Fibroblast of lung (primary cell): Measurements from ENCODE around the gene C20orf96. TPM values are rescaled to one million over a fixed set of nuclear protein-coding genes. Genes with fewer than 3 reads are reported as not detected.
A peak's percentile ranks its signal among the peaks of the same experiment; 100 is the strongest.

Source experiments
- DNase-seq, 2 donors: peaks; one replicate each; pipeline versions ENCODE4 v3.0.0 to v3.0.0-alpha.2; 2010; ENCODE audit warnings: low read depth in 2 of 2
- H2AFZ ChIP-seq: 2 replicates; pipeline ENCODE4 v1.5.1; 2012; ENCODE audit warnings: low read length, control low read depth, inconsistent platforms
- H3K27ac ChIP-seq: 2 replicates; pipeline ENCODE4 v1.5.1; 2011; ENCODE audit warnings: low read length, control low read depth; ENCODE audit not compliant: insufficient read depth
- H3K27me3 ChIP-seq: 2 replicates; pipeline ENCODE4 v1.5.1; 2011; ENCODE audit warnings: mild to moderate bottlenecking, low read length; ENCODE audit not compliant: control insufficient read depth, insufficient read depth
- H3K36me3 ChIP-seq: 2 replicates; pipeline ENCODE4 v1.5.1; 2011; ENCODE audit warnings: low read length; ENCODE audit not compliant: control insufficient read depth, insufficient read depth
- H3K4me1 ChIP-seq: 2 replicates; pipeline ENCODE4 v1.5.1; 2011; ENCODE audit warnings: low read length; ENCODE audit not compliant: control insufficient read depth, insufficient read depth; ENCODE audit errors: extremely low read depth
- H3K4me2 ChIP-seq: 2 replicates; pipeline ENCODE4 v1.5.1; 2011; ENCODE audit warnings: low read length, control low read depth; ENCODE audit not compliant: insufficient read depth; ENCODE audit errors: extremely low read depth
- H3K4me3 ChIP-seq, 4 experiments: fragments of 200-600 bp in 1 of 4; sonication (generic) in 1 of 4; replicated peaks in 1 of 4; 2 replicates each; pipeline ENCODE4 v1.5.1; 2011 to 2016; ENCODE audit warnings: low read length in 4 of 4, low read depth in 3 of 4, mild to moderate bottlenecking in 3 of 4, control low read depth in 2 of 4, inconsistent platforms in 1 of 4, mixed read lengths in 1 of 4; ENCODE audit not compliant: insufficient read depth in 1 of 4; ENCODE audit errors: control extremely low read depth in 1 of 4
- H3K79me2 ChIP-seq: 2 replicates; pipeline ENCODE4 v1.5.1; 2012; ENCODE audit warnings: mild to moderate bottlenecking, low read length, inconsistent platforms; ENCODE audit not compliant: control insufficient read depth, insufficient read depth
- H3K9ac ChIP-seq: 2 replicates; pipeline ENCODE4 v1.5.1; 2011; ENCODE audit warnings: mild to moderate bottlenecking, low read length, control low read depth; ENCODE audit not compliant: insufficient read depth
- H3K9me3 ChIP-seq: 2 replicates; pipeline ENCODE4 v1.5.1; 2012; ENCODE audit warnings: low read depth, low read length; ENCODE audit not compliant: control insufficient read depth, insufficient read depth
- H4K20me1 ChIP-seq: 2 replicates; pipeline ENCODE4 v1.5.1; 2011; ENCODE audit warnings: low read length; ENCODE audit not compliant: control insufficient read depth, insufficient read depth; ENCODE audit errors: extremely low read depth
- CTCF ChIP-seq, 2 donors: IDR thresholded peaks in 1 of 2; conservative IDR thresholded peaks in 1 of 2; 1 replicate in 1 of 2; 2 replicates in 1 of 2; pipeline ENCODE4 v1.5.1; 2011 to 2012; ENCODE audit warnings: low read length in 2 of 2, control low read depth in 1 of 2, inconsistent platforms in 1 of 2, low read depth in 1 of 2, mild to moderate bottlenecking in 1 of 2
- EZH2 ChIP-seq: IDR thresholded peaks from 2 replicates; pipeline ENCODE4 v1.5.1; 2012; ENCODE audit warnings: low read length, control low read depth, mild to moderate bottlenecking; ENCODE audit errors: missing control alignments
- polyA plus RNA-seq, 2 donors: library from polyadenylated mRNA; depleted of rRNA in 1 of 2; stranded (reverse) in 1 of 2; unstranded in 1 of 2; fragments of >200 nt; gene quantifications; 2 replicates each; pipeline ENCODE4 v1.2.1, GENCODE V29; 2011 to 2012; ENCODE audit warnings: missing spikeins in 1 of 2
- total RNA-seq: library from RNA; depleted of rRNA; stranded (reverse); fragments of >200 nt; gene quantifications from 2 replicates; pipeline ENCODE4 v1.2.1, GENCODE V29; 2014

The C20orf96 gene
- total and polyA plus RNA-seq, 2 donors (not counting 1 experiment from before 2014, with no cell fraction given) = 4.8 to 8.9 TPM

GRCh38 chr20:266596-267562 lies 23.7 kb downstream of the C20orf96 start:
- Histone ChIP-seq H3K4me3 (peak overlapping the region; percentile 25 to 66 (median 53)), H4K20me1 (no peaks in the 10 kb centered on the region), H3K36me3 (no peaks in the 10 kb centered on the region), H3K27ac (no peak overlapping the region), H3K4me1 (no peaks in the 10 kb centered on the region), H3K9me3 (no peaks in the 10 kb centered on the region), H2AFZ (peak overlapping the region; percentile 97), H3K4me2 (peak overlapping the region; percentile 86), H3K79me2 (no peaks in the 10 kb centered on the region), H3K27me3 (peaks cover 3% of the 10 kb centered on the region), H3K9ac (peak overlapping the region; percentile 9)
- DNase-seq = peak; percentile 63 to 73
- TF ChIP-seq CTCF (conservative IDR thresholded peaks at IDR 0.05 in 1 of 2, IDR thresholded peaks at IDR 0.05 in 1 of 2; ENCODE audit: low read depth in 1 of 2, low read length in 2 of 2) (peak; percentile 82 to 89), EZH2 (no peak)

GRCh38 chr20:263701-264100 lies 26.8 kb downstream of the C20orf96 start:
- no peak overlapping the region for H3K4me3 ChIP-seq
- H3K4me2 ChIP-seq = no peak overlapping the region
- no peak overlapping the region for H2AFZ ChIP-seq
- H4K20me1 ChIP-seq = no peaks in the 10 kb centered on the region
- H3K4me1 ChIP-seq = no peaks in the 10 kb centered on the region
- DNase-seq = no peak
- H3K27me3 ChIP-seq = peaks cover 3% of the 10 kb centered on the region
- H3K27ac ChIP-seq = no peak overlapping the region
- H3K9ac ChIP-seq = no peak overlapping the region
- no peaks in the 10 kb centered on the region for H3K9me3 ChIP-seq
- H3K79me2 ChIP-seq = no peaks in the 10 kb centered on the region
- H3K36me3 ChIP-seq = no peaks in the 10 kb centered on the region
- no peak for TF ChIP-seq CTCF (conservative IDR thresholded peaks at IDR 0.05 in 1 of 2, IDR thresholded peaks at IDR 0.05 in 1 of 2; ENCODE audit: low read depth in 1 of 2, low read length in 2 of 2)
- TF ChIP-seq EZH2 = no peak

- Histone ChIP-seq H3K36me3 (no peaks in the 10 kb centered on the region), H4K20me1 (no peaks in the 10 kb centered on the region), H3K9me3 (no peaks in the 10 kb centered on the region), H3K79me2 (no peaks in the 10 kb centered on the region), H3K27ac (no peak overlapping the region), H3K27me3 (no peaks in the 10 kb centered on the region), H3K4me1 (no peaks in the 10 kb centered on the region), H3K9ac (no peak overlapping the region), H3K4me2 (no peak overlapping the region), H2AFZ (no peak overlapping the region), H3K4me3 (no peak overlapping the region)
- TF ChIP-seq EZH2 = no peak
- TF ChIP-seq CTCF (conservative IDR thresholded peaks at IDR 0.05 in 1 of 2, IDR thresholded peaks at IDR 0.05 in 1 of 2; ENCODE audit: low read depth in 1 of 2, low read length in 2 of 2) = no peak
- DNase-seq = no peak
These were observed 30.6 kb downstream of the C20orf96 start for GRCh38 chr20:259981-260380.
